H1 (cell line): ENCODE measurements around the gene APH1A. TPM values are rescaled to one million over a fixed set of nuclear protein-coding genes. Genes with fewer than 3 reads are reported as not detected.

Experiments used
- ASH2L ChIP-seq: fragments of 200-600, 300-600 bp; sonication (generic); IDR thresholded peaks from one replicate; pipeline ENCODE4 v1.7.1; 2017; ENCODE audit warnings: low read length
- ATF3 ChIP-seq: IDR thresholded peaks from 2 replicates; pipeline ENCODE4 v1.6.1; 2011; ENCODE audit warnings: low read depth, mild to moderate bottlenecking, low read length; ENCODE audit not compliant: insufficient read depth
- BACH1 ChIP-seq: IDR thresholded peaks from 2 replicates; pipeline ENCODE4 v1.6.1; 2012; ENCODE audit warnings: low read length, improper control_type of control experiment
- BCL11A ChIP-seq, 2 experiments: IDR thresholded peaks; one replicate each; pipeline ENCODE4 v1.6.1; 2011; ENCODE audit warnings: low read depth in 2 of 2, low read length in 2 of 2, mild to moderate bottlenecking in 2 of 2
- CEBPB ChIP-seq: IDR thresholded peaks from 2 replicates; pipeline ENCODE4 v1.6.1; 2012; ENCODE audit warnings: low read depth, low read length
- CREB1 ChIP-seq: IDR thresholded peaks from 2 replicates; pipeline ENCODE4 v1.6.1; 2012; ENCODE audit warnings: inconsistent platforms
- EP300 ChIP-seq, 2 experiments: IDR thresholded peaks; 1 replicate in 1 of 2; 2 replicates in 1 of 2; pipeline ENCODE4 v1.6.1; 2011 to 2012; ENCODE audit warnings: low read depth in 2 of 2, low read length in 2 of 2, mild to moderate bottlenecking in 2 of 2, borderline replicate concordance in 1 of 2, inconsistent platforms in 1 of 2, moderate library complexity in 1 of 2
- GABPA ChIP-seq: IDR thresholded peaks from 2 replicates; pipeline ENCODE4 v1.6.1; 2011; ENCODE audit warnings: mild to moderate bottlenecking, low read length, moderate library complexity, borderline replicate concordance; ENCODE audit not compliant: insufficient read depth
- HDAC2 ChIP-seq, 2 experiments: fragments of 300-600 bp in 1 of 2; sonication (generic) in 1 of 2; IDR thresholded peaks; 2 replicates each; pipeline ENCODE4 v1.6.1; 2011 to 2012; ENCODE audit warnings: low read depth in 2 of 2, low read length in 2 of 2, mild to moderate bottlenecking in 2 of 2, moderate library complexity in 2 of 2, borderline replicate concordance in 1 of 2, inconsistent platforms in 1 of 2
- JUN ChIP-seq: IDR thresholded peaks from 2 replicates; pipeline ENCODE4 v1.6.1; 2011; ENCODE audit warnings: low read depth, mild to moderate bottlenecking, improper control_type of control experiment, low read length
- JUND ChIP-seq: IDR thresholded peaks from 2 replicates; pipeline ENCODE4 v1.6.1; 2011; ENCODE audit warnings: mild to moderate bottlenecking, improper control_type of control experiment, low read length
- KDM5A ChIP-seq: fragments of 200-600 bp; IDR thresholded peaks from 2 replicates; pipeline ENCODE4 v1.7.1; 2012; ENCODE audit warnings: mild to moderate bottlenecking, low read length, inconsistent platforms, mixed read lengths
- NRF1 ChIP-seq: IDR thresholded peaks from 2 replicates; pipeline ENCODE4 v1.6.1; 2011; ENCODE audit warnings: mild to moderate bottlenecking, low read depth, low read length, improper control_type of control experiment
- RAD21 ChIP-seq, 2 experiments: IDR thresholded peaks in 1 of 2; conservative IDR thresholded peaks in 1 of 2; 2 replicates each; pipeline ENCODE4 v1.6.1; 2011; ENCODE audit warnings: low read depth in 2 of 2, low read length in 2 of 2, improper control_type of control experiment in 1 of 2, inconsistent platforms in 1 of 2, mild to moderate bottlenecking in 1 of 2, moderate library complexity in 1 of 2
- SAP30 ChIP-seq: fragments of 300-600 bp; sonication (generic); IDR thresholded peaks from 2 replicates; pipeline ENCODE4 v1.7.1; 2012; ENCODE audit warnings: low read length, moderate library complexity, mild to moderate bottlenecking, inconsistent platforms; ENCODE audit not compliant: insufficient read depth, insufficient replicate concordance
- SIX5 ChIP-seq: IDR thresholded peaks from 2 replicates; pipeline ENCODE4 v1.6.1; 2011; ENCODE audit warnings: mild to moderate bottlenecking, low read depth, low read length
- SP4 ChIP-seq: IDR thresholded peaks from 2 replicates; pipeline ENCODE4 v1.6.1; 2012; ENCODE audit warnings: low read length, inconsistent platforms
- SRF ChIP-seq: IDR thresholded peaks from 2 replicates; pipeline ENCODE4 v1.6.1; 2011; ENCODE audit warnings: mild to moderate bottlenecking, low read depth, low read length, moderate library complexity
- SUZ12 ChIP-seq: fragments of 200-600 bp; sonication (generic); IDR thresholded peaks from 2 replicates; pipeline ENCODE4 v1.6.1; 2012; ENCODE audit warnings: mild to moderate bottlenecking, inconsistent platforms, low read length, moderate library complexity, mixed read lengths
- TAF1 ChIP-seq: IDR thresholded peaks from 2 replicates; pipeline ENCODE4 v1.6.1; 2011; ENCODE audit warnings: mild to moderate bottlenecking, low read depth, low read length
- TBP ChIP-seq: IDR thresholded peaks from 2 replicates; pipeline ENCODE4 v1.6.1; 2011; ENCODE audit warnings: low read depth, low read length, improper control_type of control experiment
- TCF12 ChIP-seq: IDR thresholded peaks from 2 replicates; pipeline ENCODE4 v1.6.1; 2011; ENCODE audit warnings: low read depth, mild to moderate bottlenecking, low read length
- TEAD4 ChIP-seq: IDR thresholded peaks from 2 replicates; pipeline ENCODE4 v1.6.1; 2012; ENCODE audit warnings: low read depth, low read length, inconsistent platforms, mixed read lengths
- ZNF274 ChIP-seq: IDR thresholded peaks from 2 replicates; pipeline ENCODE4 v1.7.0; 2012; ENCODE audit warnings: low read length, borderline replicate concordance; ENCODE audit errors: extremely low read depth
- polyA plus RNA-seq, 7 experiments: library from polyadenylated mRNA; depleted of rRNA in 3 of 7; stranded (reverse) in 5 of 7; unstranded in 2 of 7; fragments of >200 nt in 5 of 7; fragments of 200-250 nt in 2 of 7; gene quantifications; 1 replicate in 5 of 7; 2 replicates in 1 of 7; 4 replicates in 1 of 7; pipeline versions ENCODE4 v1.2.1 to v1.2.3, GENCODE V29; 2011 to 2013; ENCODE audit warnings: missing spikeins in 2 of 7, mixed read lengths in 2 of 7
- total RNA-seq: library from RNA; stranded (reverse); fragmentation: NEBNext Ultra II Directional; extraction: Animal tissue kit (Norgen Biotek cat#: 25700); gene quantifications from 2 replicates; pipeline ENCODE4 v1.2.1, GENCODE V29; 2021

Gene APH1A
- total and polyA plus RNA-seq, 2 of the 8 experiments (the other 6 are each of a cell fraction or from before 2014, with no cell fraction given): 111 to 183 TPM

GRCh38 chr1:150268705-150269403 lies at the start of gene APH1A (continued):
- TF ChIP-seq SAP30 (no peak), SP4 (peak; percentile 67; the same call in 1 of the 2 replicates), BACH1 (peak; percentile 28; the same call in 1 of the 2 replicates), JUND (no peak), HDAC2 (IDR thresholded peaks at IDR 0.05; ENCODE audit: borderline replicate concordance in 1 of 2, low read depth in 2 of 2, low read length in 2 of 2) (peak in 1 of 2 experiments; percentile 85; a peak in 1 of 4 replicates), CEBPB (no peak), TCF12 (0 out of 2 replicates have a peak, but pooled peaks have one; percentile 29), TAF1 (peak; percentile 83), NRF1 (no peak), SIX5 (peak; percentile 64), CREB1 (peak; percentile 98), RAD21 (IDR thresholded peaks at IDR 0.05 in 1 of 2, conservative IDR thresholded peaks at IDR 0.05 in 1 of 2; ENCODE audit: low read depth in 2 of 2, low read length in 2 of 2) (no peak), KDM5A (peak; percentile 68), ASH2L (peak; percentile 78), BCL11A (IDR thresholded peaks at IDR 0.05; ENCODE audit: low read depth in 2 of 2, low read length in 2 of 2) (no peak), ZNF274 (no peak), SRF (peak; percentile 46; the same call in 1 of the 2 replicates), TEAD4 (peak; percentile 38; the same call in 1 of the 2 replicates), JUN (no peak), ATF3 (peak; percentile 67; the same call in 1 of the 2 replicates), TBP (peak; percentile 84), EP300 (IDR thresholded peaks at IDR 0.05; ENCODE audit: borderline replicate concordance in 1 of 2, low read depth in 2 of 2, low read length in 2 of 2) (peak in 1 of 2 experiments; percentile 83; a peak in 1 of 3 replicates), SUZ12 (no peak), GABPA (0 out of 2 replicates have a peak, but pooled peaks have one; percentile 71)
